Fibroblast of skin of left quadriceps (primary cell): ENCODE data around the gene SIK3.
"Not testable (repeated sequence)": the region's sequence is repeated elsewhere in the genome, so short reads cannot be mapped to it uniquely, and the experiment has no call there.

Source experiments
- DNase-seq, 2 experiments: peaks; one replicate each; pipeline ENCODE4 v3.0.0-alpha.2; 2013; ENCODE audit warnings: low read depth in 2 of 2

SIK3 gene

DNA sequence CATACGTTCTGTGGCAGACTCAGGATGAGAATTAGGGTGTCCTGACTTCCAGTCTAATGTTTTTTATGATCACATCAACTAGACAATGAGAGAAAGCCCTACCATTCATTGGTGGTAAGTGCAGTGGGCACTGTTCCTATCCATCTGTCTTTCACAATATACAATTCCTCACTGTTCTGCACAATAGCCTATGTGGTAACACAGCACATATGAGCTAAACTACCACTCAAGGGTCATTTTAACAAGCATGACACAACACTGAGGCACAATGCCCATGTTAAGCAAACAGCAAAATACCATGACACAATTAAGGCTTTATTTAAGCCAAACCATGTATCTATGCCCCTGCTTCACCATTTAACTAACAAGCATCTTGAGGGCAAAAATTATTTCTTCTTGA lies 52.3 kb downstream of the SIK3 start:
- no peak for DNase-seq

DNA sequence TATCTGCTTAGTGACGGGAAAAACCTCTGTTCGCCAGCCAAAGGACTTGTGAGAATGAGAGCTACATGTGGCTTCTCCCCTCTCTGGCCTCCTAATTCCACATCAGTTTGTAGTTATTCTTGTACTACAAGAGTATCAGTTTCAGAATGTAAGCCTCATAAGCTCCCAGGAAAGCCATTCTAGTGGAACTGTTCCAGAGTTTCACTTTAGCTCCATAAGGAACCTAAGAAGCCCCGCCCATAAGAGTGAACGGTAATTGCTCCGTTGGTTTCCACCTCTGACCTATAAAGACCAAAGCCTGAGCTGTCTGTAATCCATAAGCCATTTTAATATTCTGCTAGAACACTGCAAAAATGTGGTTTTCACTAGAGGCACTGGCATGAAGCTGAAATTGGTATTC lies 53.0 kb downstream of the SIK3 start:
- DNase-seq: peak; percentile 35 to 44

DNA sequence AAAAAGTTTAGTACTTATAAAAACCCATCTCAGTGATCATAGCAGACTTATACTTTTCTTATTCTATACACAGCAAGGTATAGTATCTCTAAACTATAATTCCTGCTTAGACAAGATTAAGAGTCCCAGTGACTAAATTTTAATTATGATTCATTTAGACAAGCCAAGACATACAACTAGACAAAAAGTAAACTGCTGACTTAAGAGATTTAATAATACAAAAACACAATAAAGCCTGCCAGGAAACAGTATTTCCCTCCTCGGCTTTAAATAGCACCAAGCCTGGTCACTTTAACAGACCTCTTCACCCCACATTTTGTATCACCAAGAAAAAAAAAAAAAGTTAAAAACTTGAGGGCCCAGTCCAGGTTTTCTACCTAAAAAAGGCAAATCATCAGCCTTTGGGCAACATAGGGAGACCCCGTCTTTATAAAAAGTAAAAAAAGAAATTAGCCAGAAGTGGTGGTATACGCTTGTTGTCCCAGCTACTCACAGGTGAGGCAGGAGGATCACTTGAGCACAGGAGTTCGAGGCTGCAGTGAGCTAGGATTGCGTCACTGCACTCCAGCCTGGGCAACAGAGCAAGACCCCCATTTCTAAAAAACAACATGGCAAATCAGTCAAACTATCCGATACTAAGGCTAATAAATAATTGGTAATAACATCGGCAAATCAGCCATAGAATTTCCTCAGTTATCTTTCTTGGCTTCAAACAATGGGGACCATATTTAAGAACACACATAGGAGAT lies 53.8 kb downstream of the SIK3 start:
- no peak for DNase-seq

DNA sequence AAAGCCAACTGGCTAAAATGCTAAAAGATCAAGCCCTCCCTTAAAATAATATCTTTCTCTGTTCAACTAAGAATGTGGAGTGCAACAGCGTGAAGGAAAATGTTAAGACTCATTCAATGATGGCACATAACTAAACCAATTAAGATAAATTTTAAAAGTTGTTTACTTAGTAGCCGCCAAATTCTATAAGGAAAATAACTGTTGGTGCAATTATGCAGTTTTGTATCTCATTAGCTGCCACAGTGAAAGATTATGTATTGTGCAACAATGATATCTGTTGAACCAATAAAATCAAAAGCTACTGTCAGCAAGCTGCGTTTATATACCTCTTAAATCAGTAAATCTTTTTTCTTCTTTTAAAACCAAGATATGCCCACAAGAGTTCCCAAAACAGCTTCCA lies 55.5 kb downstream of the SIK3 start:
- DNase-seq: no peak

DNA sequence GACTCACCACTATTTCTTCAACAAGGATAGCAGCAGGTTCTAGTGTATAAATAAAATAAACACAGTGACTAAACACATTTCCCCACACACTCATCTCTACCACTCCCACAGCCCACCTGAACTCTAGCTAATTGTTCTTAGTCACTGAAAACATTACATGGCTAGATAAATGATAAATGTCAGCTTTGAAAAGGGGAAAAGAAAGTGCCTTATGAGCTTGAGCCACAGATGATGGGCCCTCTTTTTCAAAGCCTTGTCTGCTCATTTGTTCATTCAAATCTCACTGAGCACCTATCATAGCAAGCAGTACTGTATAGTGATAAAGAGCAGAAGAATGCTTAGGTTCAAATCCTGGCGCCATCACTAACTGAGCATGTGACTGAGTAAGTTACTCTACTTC lies 58.3 kb downstream of the SIK3 start:
- no peak for DNase-seq

DNA sequence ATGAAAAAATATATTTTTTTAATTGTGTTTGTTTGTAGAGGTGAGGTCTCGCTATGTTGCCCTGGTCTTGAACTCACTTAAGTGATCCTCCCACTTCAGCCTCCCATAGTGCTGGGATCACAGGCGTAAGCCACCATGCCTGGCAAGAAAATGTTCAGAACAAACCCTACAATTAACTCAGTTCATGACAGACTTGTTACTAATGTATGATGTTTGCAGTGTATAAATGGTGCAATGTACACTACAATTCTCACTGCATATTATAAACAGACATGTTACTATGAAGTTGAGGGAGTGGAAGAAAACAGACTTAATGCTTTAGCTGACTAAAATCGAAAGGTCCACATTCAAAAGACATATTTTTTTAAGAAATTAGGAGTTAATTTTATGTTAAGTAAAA lies 59.0 kb downstream of the SIK3 start:
- no peak for DNase-seq

DNA sequence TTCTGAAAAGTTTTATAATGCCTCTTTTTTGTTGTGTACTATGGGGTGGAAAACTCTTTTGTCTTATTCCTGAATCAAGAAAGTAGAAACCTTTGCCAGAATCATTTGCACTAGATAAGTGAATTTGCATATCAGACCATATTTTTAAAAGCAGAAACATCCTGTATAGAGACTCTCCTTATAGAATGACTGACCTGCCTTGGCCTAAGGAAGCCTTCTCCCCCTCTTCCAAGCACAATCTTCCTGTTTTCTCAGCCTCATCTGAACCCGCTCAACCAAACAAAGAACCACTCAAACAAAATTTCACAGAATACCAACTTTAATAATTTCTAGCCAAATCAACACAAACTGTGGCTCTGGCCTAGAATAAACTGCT lies 60.3 kb downstream of the SIK3 start:
- no peak for DNase-seq

DNA sequence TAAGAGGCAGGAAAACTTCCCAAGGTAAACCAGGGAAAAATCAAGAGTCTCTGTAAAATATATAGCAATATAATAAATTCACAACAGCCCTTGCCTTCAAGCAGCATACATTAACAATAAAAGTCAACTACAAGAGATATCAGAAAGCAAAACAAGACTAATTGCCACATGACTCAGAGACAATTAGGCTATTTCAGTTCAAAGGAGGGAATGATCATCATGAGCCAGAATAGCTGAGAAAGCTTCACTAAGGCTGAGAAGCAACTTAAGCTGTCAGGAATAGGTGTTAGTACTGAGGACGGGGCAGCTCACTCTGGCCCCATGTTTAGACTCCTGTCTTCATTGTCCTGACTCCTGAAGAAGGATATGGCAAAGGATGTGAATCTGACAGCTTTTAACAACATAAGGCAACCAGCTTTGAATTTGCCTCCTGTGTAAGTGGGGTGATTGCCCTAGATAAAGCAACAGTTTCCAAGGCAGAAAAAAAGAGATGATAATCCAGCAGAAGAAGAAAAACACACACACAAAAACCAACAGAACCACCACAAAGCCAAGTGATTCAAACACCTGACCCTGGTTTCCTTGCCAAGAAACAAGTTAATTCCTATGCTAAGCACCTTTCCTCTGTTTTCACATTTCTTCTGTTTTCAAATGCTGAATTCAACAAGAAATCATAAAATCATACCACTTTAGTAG lies 60.8 kb downstream of the SIK3 start:
- DNase-seq: peak in 1 of 2 experiments; percentile 7

DNA sequence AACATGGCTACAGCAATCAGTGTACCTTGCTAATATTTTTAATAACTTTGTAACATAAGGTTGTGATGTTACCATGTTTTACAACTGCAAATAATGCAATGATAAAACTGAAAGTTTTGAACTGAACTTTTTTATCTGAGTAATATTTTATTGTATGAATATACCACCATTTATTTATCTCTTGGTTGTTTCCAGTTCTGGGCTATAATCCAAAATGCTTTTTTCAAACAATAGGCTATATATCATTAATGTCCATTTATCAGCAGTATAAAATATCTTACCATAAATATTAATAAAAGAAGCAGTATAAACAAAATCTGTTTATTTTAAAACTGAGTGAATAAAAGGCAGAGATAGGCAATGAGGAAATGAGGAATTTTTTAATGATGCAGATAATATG lies 63.3 kb downstream of the SIK3 start:
- DNase-seq: no peak

DNA sequence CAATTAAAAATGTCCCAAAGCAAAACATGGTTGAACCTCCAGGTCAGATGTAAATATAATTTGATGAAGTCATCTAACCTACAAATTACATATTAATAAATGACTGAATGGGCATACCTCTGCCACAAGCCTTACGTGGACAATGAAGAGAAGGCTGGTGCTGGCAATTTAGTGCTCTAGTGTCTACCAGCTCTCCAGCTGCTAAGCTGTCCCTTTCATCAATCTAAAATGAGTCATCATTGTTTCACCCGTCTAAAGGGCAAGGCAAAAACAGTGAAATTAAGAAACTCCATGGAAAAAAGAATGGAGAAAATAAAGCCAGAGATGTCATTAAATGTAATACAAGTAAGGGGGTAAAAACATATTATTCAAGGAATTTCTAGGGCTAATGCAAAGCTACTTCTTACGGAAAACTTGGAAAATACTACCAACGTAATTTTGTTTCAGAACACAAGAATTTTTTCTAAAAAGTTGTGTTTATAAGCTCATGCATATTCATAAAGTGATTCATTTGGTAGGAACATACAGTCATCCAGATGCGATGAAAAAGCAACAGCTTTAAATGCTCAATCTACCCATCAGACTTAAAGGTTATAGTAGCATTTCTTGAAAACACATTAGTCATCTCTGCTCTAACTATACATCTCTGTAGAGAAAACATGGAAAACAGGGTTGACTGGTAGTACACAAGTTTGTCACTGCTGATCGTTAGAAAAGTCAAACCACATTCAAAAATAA lies 71.5 kb downstream of the SIK3 start:
- peak; percentile 15 to 26 for DNase-seq

DNA sequence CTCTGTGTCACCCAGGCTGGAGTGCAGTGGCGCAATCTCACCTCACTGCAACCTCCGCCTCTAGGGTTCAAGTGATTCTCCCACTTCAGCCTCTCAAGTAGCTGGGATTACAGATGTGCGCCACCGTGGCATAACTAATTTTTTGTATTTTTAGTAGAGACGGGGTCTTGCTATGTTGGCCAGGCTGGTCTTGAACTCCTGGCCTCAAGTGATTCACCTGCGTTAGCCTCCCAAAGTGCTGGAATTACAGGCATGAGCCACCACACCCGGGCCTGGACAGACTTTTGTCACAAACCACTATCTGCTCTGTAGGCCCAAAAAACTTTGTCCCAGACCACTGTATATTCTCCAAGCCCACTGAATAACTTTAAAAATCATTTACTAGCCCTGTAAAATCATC lies 74.5 kb downstream of the SIK3 start:
- not testable (repeated sequence) for DNase-seq

DNA sequence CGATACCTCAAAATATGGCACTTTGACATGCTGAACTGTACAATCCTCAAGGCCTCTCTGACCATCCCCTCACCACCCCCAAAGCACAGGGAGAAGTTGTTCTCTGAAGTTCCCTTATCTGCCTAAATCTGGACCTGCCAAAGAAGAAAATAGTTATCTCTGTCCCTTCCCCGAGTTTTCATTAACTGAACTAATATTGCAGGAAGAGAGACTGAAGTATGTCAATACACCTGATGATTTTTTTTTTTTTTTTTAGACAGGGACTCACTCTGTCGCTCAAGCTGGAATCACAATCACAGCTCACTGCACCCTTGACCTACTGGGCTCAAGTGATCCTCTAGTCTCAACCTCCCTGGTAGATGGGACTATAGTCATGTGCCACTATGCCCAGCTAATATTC lies 75.0 kb downstream of the SIK3 start:
- DNase-seq: no peak

DNA sequence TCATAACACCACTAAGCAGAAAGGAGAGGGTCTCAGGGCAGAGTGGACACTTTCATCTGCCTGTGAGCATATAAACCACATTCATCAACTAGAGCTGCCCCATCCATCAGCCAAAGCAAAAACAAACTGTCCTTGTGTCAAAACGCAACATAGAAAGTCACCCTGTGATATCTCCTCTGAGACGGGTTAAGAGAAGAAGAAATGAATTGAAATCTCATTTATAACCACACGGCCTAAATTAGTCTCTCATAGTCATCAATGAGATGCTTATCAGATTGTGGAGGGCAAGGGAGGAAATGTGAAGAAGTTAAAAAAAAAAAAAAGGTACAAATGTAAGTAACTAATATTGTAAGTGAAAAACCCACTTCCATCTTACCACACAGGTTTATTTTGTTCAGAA lies 75.7 kb downstream of the SIK3 start:
- no peak for DNase-seq

DNA sequence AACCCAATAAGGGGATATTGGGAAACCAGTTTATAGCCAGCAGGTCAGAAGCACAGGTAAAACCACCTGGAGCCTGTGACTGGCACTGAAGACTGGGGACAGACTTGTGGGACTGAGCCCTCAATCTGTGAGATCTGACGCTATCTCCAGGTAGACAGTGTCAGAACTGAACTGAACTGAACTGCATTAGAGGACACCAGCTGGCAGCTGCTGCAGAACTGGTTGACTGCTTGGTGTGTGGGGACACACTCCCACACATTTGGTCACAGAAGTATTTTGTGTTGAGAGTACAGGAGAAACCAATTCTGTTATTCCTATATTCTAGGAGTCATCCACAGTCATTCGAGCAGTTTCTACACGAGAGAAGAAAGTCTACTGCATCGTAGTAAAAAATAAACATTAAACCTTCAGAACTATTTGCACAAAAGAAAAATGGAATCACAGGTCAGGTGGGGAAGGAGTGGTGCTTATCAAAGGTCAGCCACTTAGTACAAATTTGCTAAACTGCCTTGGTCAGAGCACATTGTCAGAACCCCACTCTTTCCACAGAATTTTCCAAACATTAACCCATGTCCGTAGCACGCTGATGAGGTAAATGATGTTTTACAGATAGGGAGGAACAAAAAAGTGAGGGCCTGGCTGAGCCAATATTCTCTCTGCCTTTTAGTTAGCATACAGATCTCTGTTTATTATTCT lies 77.2 kb downstream of the SIK3 start:
- no peak for DNase-seq

DNA sequence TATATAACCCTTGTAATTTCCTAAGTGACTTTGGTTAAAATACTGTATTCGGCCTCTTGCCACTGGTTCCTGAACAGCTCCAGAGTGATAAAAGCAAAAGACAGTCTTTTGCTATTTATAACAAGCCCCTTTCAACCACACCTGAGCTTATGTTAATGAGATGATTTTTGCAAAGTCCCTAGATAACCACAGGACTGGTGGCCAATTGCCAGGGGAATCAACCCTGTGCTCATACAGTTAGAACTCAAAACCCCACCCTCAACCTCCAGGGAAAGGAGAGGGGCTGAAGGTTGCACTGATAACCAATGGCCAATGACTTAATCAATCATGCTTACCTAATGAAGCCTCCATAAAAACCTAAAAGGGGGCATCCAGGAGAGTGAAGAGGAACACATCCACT lies 77.9 kb downstream of the SIK3 start:
- DNase-seq: no peak

DNA sequence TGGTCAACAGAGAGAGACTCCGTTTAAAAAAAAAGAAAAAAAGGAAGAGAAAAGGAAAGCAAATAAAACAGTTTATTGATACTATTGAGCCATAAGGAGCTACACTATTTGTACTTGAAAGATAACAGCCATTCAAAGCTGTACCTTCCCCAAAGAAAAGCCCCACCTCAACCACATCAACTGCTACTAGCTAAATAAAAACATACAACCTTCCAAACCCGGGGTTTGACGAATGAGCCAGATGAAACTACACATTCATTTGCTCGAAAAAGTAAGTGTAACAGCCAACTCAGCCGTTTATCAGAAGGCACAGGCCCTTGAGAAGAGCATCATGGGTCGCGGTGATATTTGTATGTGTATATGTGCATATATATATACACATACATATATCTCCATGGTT lies 78.4 kb downstream of the SIK3 start:
- no peak for DNase-seq

DNA sequence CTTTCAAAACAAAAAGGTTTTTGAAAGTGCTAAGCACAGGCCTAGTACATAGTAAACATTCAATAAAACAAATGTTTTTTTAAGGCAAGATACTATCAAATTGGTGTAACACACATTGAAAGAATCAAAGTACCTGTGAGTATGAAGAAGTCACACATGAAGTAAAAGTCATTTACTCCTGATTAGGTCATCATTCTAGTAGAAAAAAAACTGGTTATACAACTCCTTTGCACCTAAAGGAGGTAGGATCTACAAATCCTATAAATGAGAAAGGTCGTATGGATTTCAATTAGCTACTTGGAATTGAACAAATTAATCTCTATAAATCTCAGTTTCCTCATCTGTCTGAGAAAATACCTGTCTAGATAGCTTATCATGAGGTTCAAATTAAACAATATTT lies 80.8 kb downstream of the SIK3 start:
- no peak for DNase-seq

DNA sequence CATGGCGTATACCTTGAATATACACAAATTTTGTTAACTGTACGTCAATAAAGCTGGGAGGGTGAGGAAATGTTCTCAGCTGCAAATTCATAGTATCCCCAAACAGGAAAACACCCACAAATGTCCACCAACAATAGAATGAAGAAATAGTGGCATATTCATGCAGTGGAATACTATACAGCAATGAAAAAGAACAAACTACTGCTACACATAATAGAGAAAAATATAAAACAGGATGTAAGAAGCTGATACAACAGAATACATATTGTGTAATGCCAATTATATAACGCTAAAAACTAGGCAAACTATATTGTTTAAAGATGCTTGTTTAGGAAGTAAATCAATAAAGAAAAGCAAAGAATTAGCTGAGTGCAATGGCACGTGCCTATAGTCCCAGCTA lies 81.5 kb downstream of the SIK3 start:
- no peak for DNase-seq

DNA sequence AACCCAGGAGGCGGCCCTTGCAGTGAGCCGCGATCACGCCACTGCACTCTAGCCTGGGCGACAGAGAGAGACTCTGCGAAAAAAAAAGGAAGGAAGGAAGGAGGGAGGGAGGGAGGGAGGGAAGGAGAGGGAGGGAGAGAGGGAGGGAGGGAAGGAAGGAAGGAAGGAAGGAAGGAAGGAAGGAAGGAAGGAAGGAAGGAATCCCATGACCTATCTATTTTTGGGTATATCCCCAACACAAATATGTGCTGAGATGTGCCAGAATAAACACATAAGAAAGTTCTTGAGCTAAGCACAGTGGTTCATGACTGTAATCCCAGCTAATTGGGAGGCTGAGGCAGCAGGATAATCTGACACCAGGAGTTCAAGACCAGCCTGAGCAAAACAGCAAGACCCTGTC lies 82.0 kb downstream of the SIK3 start:
- DNase-seq: no peak

DNA sequence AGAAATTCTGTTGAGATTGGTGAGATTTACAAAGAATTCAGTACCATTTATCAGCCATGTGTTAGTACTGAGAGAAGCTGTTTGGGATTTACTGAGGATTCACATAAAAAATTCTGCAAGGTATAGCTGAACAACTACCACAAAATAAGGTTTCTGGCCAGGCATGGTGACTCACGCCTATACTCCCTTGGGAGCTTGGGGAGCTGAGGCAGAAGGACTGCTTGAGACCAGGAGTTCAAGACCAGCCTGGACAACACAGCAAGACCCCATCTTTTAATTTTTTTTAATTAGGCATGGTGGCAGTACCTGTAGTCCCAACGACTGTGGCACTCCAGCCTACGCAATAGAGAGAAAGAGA lies 86.7 kb downstream of the SIK3 start:
- DNase-seq: no peak

DNA sequence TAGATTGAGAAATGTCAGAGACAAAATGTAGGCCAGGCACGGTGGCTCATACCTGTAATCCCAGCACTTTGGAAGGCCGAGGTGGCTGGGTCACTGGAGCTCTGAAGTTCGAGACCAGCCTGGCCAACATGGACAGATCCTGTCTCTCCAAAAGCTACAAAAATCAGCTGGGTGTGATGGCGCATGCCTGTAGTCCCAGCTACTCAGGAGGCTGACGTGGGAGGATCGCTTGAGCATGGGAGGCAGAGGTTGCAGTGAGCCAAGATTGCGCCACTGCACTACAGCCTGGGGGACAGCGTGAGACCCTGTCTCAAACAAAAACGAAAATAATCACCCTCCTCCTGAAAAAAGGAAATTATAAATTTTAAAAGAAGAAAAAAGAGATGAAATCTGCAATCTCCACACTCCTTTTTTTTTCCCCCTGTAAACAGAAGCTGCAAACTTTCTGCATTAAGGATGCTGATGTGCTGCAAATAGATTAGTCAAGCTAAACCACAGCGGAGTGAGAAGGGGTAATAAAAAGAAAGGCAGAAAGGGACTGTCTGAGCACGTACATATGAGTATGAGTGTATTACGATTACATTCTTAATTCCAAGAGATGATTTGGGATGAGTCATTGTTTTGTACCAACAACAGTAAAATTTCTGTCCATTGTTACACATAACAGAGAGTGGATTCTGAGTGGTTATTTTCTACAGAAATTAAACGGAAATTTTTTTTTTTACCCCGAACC lies 87.3 kb downstream of the SIK3 start:
- DNase-seq: peak; percentile 92 to 93
